SK-N-SH treated with all-trans-retinoic acid at 6 μM for 48 hours (cell line): ENCODE data around the gene SMAD9.

Experiments
- ATAC-seq: fragments of 200-7000 bp; cut with Tn5 transposase; 3 replicates; pipeline ENCODE4 v1.9.1; 2020; ENCODE audit warnings: mild to moderate bottlenecking, moderate library complexity
- ARNTL ChIP-seq: fragments of 450-650 bp; formaldehyde crosslinking; IDR thresholded peaks from 2 replicates; pipeline ENCODE4 v1.5.0; 2020; ENCODE audit warnings: low read depth, mild to moderate bottlenecking, moderate library complexity, borderline replicate concordance
- BACH2 ChIP-seq: fragments of 250-450 bp; sonication (Bioruptor Pico); IDR thresholded peaks from 2 replicates; pipeline ENCODE4 v1.9.0; 2021; ENCODE audit warnings: mild to moderate bottlenecking, borderline replicate concordance
- CSDC2 ChIP-seq: fragments of 250-450 bp; sonication (Bioruptor Pico); IDR thresholded peaks from 2 replicates; pipeline ENCODE4 v1.5.0; 2020; ENCODE audit warnings: mild to moderate bottlenecking, moderate library complexity
- ESRRG ChIP-seq: fragments of 250-450 bp; sonication (Bioruptor Pico); IDR thresholded peaks from 2 replicates; pipeline ENCODE4 v1.6.1; 2021; ENCODE audit warnings: mild to moderate bottlenecking
- GLIS3 ChIP-seq: fragments of 250-450 bp; sonication (Bioruptor Pico); IDR thresholded peaks from 2 replicates; pipeline ENCODE4 v1.5.0; 2020; ENCODE audit warnings: mild to moderate bottlenecking, moderate library complexity
- ISL1 ChIP-seq: fragments of 250-450 bp; sonication (Bioruptor Pico); IDR thresholded peaks from 2 replicates; pipeline ENCODE4 v2.1.2; 2022; ENCODE audit warnings: mild to moderate bottlenecking, moderate library complexity
- OSR1 ChIP-seq: fragments of 250-450 bp; sonication (Bioruptor Pico); IDR thresholded peaks from 2 replicates; pipeline ENCODE4 v1.8.0; 2022; ENCODE audit warnings: moderate library complexity, mild to moderate bottlenecking, inconsistent platforms
- PPARA ChIP-seq: fragments of 250-450 bp; sonication (Bioruptor Pico); IDR thresholded peaks from 2 replicates; pipeline ENCODE4 v1.5.0; 2020; ENCODE audit warnings: mild to moderate bottlenecking, borderline replicate concordance
- RARB ChIP-seq: fragments of 250-450 bp; sonication (Bioruptor Pico); IDR thresholded peaks from 2 replicates; pipeline ENCODE4 v1.8.0; 2021; ENCODE audit warnings: mild to moderate bottlenecking, moderate library complexity
- SNAI2 ChIP-seq: fragments of 250-450 bp; sonication (Bioruptor Pico); IDR thresholded peaks from 2 replicates; pipeline ENCODE4 v1.5.0; 2020; ENCODE audit warnings: mild to moderate bottlenecking, moderate library complexity
- TCF4 ChIP-seq: fragments of 250-450 bp; sonication (Bioruptor Pico); IDR thresholded peaks from 2 replicates; pipeline ENCODE4 v1.8.0; 2021; ENCODE audit warnings: mild to moderate bottlenecking, moderate library complexity, borderline replicate concordance
- TOX ChIP-seq: fragments of 250-450 bp; sonication (Bioruptor Pico); IDR thresholded peaks from 2 replicates; pipeline ENCODE4 v1.8.0; 2021; ENCODE audit warnings: mild to moderate bottlenecking, moderate library complexity, borderline replicate concordance
- ZC3H10 ChIP-seq: fragments of 250-450 bp; sonication (Bioruptor Pico); IDR thresholded peaks from 2 replicates; pipeline ENCODE4 v1.5.1; 2021; ENCODE audit warnings: mild to moderate bottlenecking, moderate library complexity
- ZFP3 ChIP-seq: fragments of 250-450 bp; sonication (Bioruptor Pico); IDR thresholded peaks from 2 replicates; pipeline ENCODE4 v1.5.0; 2020; ENCODE audit warnings: mild to moderate bottlenecking, moderate library complexity
- ZFP30 ChIP-seq: fragments of 450-650 bp; formaldehyde crosslinking; IDR thresholded peaks from 2 replicates; pipeline ENCODE4 v1.5.0; 2022; ENCODE audit warnings: mild to moderate bottlenecking, moderate library complexity
- ZNF565 ChIP-seq: fragments of 450-650 bp; formaldehyde crosslinking; conservative IDR thresholded peaks from 2 replicates; pipeline ENCODE4 v1.5.0; 2020; ENCODE audit warnings: low read depth, mild to moderate bottlenecking, moderate library complexity
- ZNF70 ChIP-seq: fragments of 450-650 bp; formaldehyde crosslinking; IDR thresholded peaks from 2 replicates; pipeline ENCODE4 v1.5.0; 2020; ENCODE audit warnings: mild to moderate bottlenecking, moderate library complexity
- ZNF8 ChIP-seq: fragments of 450-650 bp; formaldehyde crosslinking; IDR thresholded peaks from 2 replicates; pipeline ENCODE4 v1.5.0; 2020; ENCODE audit warnings: mild to moderate bottlenecking, moderate library complexity
- TF ChIP-seq, protein P1 (sequence below): fragments of 250-450 bp; sonication (Bioruptor Pico); IDR thresholded peaks from 2 replicates; pipeline ENCODE4 v1.5.1; 2020; ENCODE audit warnings: low read depth, mild to moderate bottlenecking, moderate library complexity
- TF ChIP-seq, protein P2 (sequence below): fragments of 250-450 bp; sonication (Bioruptor Pico); IDR thresholded peaks from 2 replicates; pipeline ENCODE4 v1.8.0; 2021; ENCODE audit warnings: low read depth, mild to moderate bottlenecking, moderate library complexity, borderline replicate concordance
- TF ChIP-seq, protein P3 (sequence below): fragments of 250-450 bp; sonication (Bioruptor Pico); IDR thresholded peaks from 2 replicates; pipeline ENCODE4 v1.5.0; 2020; ENCODE audit warnings: mild to moderate bottlenecking, moderate library complexity
- TF ChIP-seq, protein P4 (sequence below): fragments of 250-450 bp; sonication (Bioruptor Pico); IDR thresholded peaks from 2 replicates; pipeline ENCODE4 v1.8.0; 2020; ENCODE audit warnings: mild to moderate bottlenecking, moderate library complexity, borderline replicate concordance
- TF ChIP-seq, protein P5 (sequence below): fragments of 250-450 bp; sonication (Bioruptor Pico); IDR thresholded peaks from 2 replicates; pipeline ENCODE4 v1.5.1; 2021; ENCODE audit warnings: mild to moderate bottlenecking, moderate library complexity

Gene SMAD9

DNA sequence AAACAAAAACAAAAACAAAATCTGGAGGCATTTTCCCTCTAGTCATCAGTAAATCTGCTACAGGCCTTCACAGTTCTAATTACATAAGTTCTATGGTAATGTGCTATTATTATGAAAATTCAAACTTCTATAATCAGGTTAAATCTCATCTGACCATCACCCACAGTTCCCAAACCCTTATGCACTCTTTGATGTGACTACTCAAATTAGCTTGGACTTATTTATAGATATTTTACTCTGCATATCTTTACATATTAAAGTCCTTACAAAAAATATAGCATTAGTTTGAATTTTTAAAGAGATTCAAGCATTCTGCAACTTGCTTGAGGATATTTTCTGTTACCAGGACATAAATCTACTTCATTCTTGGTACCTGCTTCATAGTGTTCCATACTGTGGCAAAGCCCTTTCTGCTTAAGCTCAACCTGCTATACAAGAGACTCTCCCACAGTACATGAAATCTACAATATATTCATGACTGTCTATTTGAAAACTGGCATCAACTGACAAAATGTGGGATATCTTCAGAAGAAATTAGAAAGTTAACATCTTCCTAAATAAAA is 22.9 kb downstream of the SMAD9 start:
- ATAC-seq = no peak
- no peak for TF ChIP-seq ARNTL (CRISPR knock-in tag)
- TF ChIP-seq, protein P1, sequence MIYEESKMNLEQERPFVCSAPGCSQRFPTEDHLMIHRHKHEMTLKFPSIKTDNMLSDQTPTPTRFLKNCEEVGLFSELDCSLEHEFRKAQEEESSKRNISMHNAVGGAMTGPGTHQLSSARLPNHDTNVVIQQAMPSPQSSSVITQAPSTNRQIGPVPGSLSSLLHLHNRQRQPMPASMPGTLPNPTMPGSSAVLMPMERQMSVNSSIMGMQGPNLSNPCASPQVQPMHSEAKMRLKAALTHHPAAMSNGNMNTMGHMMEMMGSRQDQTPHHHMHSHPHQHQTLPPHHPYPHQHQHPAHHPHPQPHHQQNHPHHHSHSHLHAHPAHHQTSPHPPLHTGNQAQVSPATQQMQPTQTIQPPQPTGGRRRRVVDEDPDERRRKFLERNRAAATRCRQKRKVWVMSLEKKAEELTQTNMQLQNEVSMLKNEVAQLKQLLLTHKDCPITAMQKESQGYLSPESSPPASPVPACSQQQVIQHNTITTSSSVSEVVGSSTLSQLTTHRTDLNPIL = no peak
- no peak for TF ChIP-seq ZFP3 (CRISPR knock-in tag)
- no peak for TF ChIP-seq BACH2 (CRISPR knock-in tag)
- TF ChIP-seq, protein P2, sequence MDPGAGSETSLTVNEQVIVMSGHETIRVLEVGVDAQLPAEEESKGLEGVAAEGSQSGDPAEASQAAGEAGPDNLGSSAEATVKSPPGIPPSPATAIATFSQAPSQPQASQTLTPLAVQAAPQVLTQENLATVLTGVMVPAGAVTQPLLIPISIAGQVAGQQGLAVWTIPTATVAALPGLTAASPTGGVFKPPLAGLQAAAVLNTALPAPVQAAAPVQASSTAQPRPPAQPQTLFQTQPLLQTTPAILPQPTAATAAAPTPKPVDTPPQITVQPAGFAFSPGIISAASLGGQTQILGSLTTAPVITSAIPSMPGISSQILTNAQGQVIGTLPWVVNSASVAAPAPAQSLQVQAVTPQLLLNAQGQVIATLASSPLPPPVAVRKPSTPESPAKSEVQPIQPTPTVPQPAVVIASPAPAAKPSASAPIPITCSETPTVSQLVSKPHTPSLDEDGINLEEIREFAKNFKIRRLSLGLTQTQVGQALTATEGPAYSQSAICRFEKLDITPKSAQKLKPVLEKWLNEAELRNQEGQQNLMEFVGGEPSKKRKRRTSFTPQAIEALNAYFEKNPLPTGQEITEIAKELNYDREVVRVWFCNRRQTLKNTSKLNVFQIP (CRISPR knock-in tag) = no peak

DNA sequence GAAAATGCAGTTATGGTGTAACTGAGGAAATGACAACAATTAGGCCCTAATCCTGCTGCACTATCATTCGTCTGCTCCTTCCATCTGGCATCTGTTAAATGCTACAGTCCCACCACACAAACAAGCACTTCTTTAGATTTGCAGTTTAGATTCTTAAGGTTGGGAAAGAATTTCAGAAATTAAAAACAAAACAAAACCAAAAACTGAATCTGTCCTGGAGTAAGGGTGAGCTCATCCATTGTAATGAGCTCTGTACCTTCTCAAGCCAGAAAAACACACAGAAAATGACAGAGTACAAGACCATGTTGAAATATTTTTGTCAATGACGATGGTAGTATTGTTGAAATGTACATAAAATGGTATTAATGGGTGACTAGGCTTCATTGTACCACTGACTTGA is 28.3 kb downstream of the SMAD9 start:
- TF ChIP-seq, protein P1 = peak; percentile 86
- TF ChIP-seq ZNF8 (CRISPR knock-in tag) = no peak
- no peak for TF ChIP-seq ARNTL (CRISPR knock-in tag)
- 0 out of 2 replicates have a peak, but pooled peaks have one; percentile 13 for TF ChIP-seq TCF4 (CRISPR knock-in tag)
- no peak for TF ChIP-seq ZNF565 (CRISPR knock-in tag)
- TF ChIP-seq ISL1 (CRISPR knock-in tag) = peak; percentile 86
- TF ChIP-seq TOX (CRISPR knock-in tag) = no peak
- no peak for TF ChIP-seq OSR1 (CRISPR knock-in tag)
- TF ChIP-seq ZFP30 = no peak
- no peak for TF ChIP-seq ZC3H10 (CRISPR knock-in tag)
- no peak for TF ChIP-seq RARB (CRISPR knock-in tag)
- no peak for TF ChIP-seq ZFP3 (CRISPR knock-in tag)
- 0 out of 2 replicates have a peak, but pooled peaks have one; percentile 35 for TF ChIP-seq CSDC2
- TF ChIP-seq BACH2 (CRISPR knock-in tag) = no peak
- no peak for TF ChIP-seq ESRRG (CRISPR knock-in tag)
- TF ChIP-seq ZNF70 (CRISPR knock-in tag) = no peak
- TF ChIP-seq, protein P2 (CRISPR knock-in tag) = no peak
- TF ChIP-seq, protein P3, sequence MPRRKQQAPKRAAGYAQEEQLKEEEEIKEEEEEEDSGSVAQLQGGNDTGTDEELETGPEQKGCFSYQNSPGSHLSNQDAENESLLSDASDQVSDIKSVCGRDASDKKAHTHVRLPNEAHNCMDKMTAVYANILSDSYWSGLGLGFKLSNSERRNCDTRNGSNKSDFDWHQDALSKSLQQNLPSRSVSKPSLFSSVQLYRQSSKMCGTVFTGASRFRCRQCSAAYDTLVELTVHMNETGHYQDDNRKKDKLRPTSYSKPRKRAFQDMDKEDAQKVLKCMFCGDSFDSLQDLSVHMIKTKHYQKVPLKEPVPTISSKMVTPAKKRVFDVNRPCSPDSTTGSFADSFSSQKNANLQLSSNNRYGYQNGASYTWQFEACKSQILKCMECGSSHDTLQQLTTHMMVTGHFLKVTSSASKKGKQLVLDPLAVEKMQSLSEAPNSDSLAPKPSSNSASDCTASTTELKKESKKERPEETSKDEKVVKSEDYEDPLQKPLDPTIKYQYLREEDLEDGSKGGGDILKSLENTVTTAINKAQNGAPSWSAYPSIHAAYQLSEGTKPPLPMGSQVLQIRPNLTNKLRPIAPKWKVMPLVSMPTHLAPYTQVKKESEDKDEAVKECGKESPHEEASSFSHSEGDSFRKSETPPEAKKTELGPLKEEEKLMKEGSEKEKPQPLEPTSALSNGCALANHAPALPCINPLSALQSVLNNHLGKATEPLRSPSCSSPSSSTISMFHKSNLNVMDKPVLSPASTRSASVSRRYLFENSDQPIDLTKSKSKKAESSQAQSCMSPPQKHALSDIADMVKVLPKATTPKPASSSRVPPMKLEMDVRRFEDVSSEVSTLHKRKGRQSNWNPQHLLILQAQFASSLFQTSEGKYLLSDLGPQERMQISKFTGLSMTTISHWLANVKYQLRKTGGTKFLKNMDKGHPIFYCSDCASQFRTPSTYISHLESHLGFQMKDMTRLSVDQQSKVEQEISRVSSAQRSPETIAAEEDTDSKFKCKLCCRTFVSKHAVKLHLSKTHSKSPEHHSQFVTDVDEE = 0 out of 2 replicates have a peak, but pooled peaks have one; percentile 15
- no peak for TF ChIP-seq GLIS3 (CRISPR knock-in tag)
- TF ChIP-seq, protein P4, sequence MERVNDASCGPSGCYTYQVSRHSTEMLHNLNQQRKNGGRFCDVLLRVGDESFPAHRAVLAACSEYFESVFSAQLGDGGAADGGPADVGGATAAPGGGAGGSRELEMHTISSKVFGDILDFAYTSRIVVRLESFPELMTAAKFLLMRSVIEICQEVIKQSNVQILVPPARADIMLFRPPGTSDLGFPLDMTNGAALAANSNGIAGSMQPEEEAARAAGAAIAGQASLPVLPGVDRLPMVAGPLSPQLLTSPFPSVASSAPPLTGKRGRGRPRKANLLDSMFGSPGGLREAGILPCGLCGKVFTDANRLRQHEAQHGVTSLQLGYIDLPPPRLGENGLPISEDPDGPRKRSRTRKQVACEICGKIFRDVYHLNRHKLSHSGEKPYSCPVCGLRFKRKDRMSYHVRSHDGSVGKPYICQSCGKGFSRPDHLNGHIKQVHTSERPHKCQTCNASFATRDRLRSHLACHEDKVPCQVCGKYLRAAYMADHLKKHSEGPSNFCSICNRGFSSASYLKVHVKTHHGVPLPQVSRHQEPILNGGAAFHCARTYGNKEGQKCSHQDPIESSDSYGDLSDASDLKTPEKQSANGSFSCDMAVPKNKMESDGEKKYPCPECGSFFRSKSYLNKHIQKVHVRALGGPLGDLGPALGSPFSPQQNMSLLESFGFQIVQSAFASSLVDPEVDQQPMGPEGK (CRISPR knock-in tag) = no peak
- no peak for TF ChIP-seq SNAI2 (CRISPR knock-in tag)
- TF ChIP-seq PPARA (CRISPR knock-in tag) = no peak
- TF ChIP-seq, protein P5, sequence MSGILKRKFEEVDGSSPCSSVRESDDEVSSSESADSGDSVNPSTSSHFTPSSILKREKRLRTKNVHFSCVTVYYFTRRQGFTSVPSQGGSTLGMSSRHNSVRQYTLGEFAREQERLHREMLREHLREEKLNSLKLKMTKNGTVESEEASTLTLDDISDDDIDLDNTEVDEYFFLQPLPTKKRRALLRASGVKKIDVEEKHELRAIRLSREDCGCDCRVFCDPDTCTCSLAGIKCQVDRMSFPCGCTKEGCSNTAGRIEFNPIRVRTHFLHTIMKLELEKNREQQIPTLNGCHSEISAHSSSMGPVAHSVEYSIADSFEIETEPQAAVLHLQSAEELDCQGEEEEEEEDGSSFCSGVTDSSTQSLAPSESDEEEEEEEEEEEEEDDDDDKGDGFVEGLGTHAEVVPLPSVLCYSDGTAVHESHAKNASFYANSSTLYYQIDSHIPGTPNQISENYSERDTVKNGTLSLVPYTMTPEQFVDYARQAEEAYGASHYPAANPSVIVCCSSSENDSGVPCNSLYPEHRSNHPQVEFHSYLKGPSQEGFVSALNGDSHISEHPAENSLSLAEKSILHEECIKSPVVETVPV (CRISPR knock-in tag) = no peak

More for the DNA sequence above, 28.3 kb downstream of the SMAD9 start:
- peak; percentile 87 for ATAC-seq
